Anterior cingulate cortex (tissue), 58 donors: ENCODE results near the gene OFD1.

Experiments
- DNase-seq, 58 donors: peaks; one replicate each; lab custom pipeline; 2025; lab: John Stamatoyannopoulos, UW

Gene OFD1

GRCh38 chrX:13780868-13781427, 46.4 kb downstream of the OFD1 start:
- DNase-seq = peak in 3 of 58 donors; percentile 13 to 33 (median 21)

- no peak for DNase-seq
These were observed 51.5 kb downstream of the OFD1 start for GRCh38 chrX:13786048-13786447.

- peak in 2 of 58 donors; percentile 13 to 22 for DNase-seq
These were observed 55.9 kb downstream of the OFD1 start for GRCh38 chrX:13790206-13791131.

- DNase-seq = no peak
These were observed 56.6 kb downstream of the OFD1 start for GRCh38 chrX:13791145-13791544.

GRCh38 chrX:13791559-13791958, 57.0 kb downstream of the OFD1 start:
- peak in 46 of 58 donors; percentile 0 to 82 (median 32) for DNase-seq

- no peak for DNase-seq
These were observed 59.3 kb downstream of the OFD1 start for GRCh38 chrX:13793897-13794296.

- DNase-seq = no peak
These were observed 59.9 kb downstream of the OFD1 start for GRCh38 chrX:13794417-13794816.

GRCh38 chrX:13797512-13797911, 63.0 kb downstream of the OFD1 start:
- DNase-seq = peak in 15 of 58 donors; percentile 1 to 58 (median 5)

- no peak for DNase-seq
These were observed 63.6 kb downstream of the OFD1 start for GRCh38 chrX:13798184-13798583.

- DNase-seq = no peak
These were observed 68.6 kb downstream of the OFD1 start for GRCh38 chrX:13803116-13803515.

GRCh38 chrX:13805241-13805640, 70.7 kb downstream of the OFD1 start:
- DNase-seq = no peak

- DNase-seq = no peak
These were observed 73.7 kb downstream of the OFD1 start for GRCh38 chrX:13808293-13808692.

- DNase-seq = no peak
These were observed 74.3 kb downstream of the OFD1 start for GRCh38 chrX:13808865-13809264.

GRCh38 chrX:13815664-13816063, 81.1 kb downstream of the OFD1 start:
- DNase-seq = no peak

GRCh38 chrX:13816176-13816575, 81.6 kb downstream of the OFD1 start:
- DNase-seq = no peak

- DNase-seq = peak in 55 of 58 donors; percentile 1 to 69 (median 45)
These were observed 82.4 kb downstream of the OFD1 start, which contains the start of gene GPM6B for GRCh38 chrX:13816643-13817627. GPM6B (minus strand) TSS chrX:13817093; CDS start chrX:13816904, 189 bp downstream.
